Hepatocyte (in vitro differentiated cells): ENCODE measurements around the gene KRT74. TPM values are rescaled to one million over a fixed set of nuclear protein-coding genes. Genes with fewer than 3 reads are reported as not detected.

ENCODE experiments used
- DNase-seq: peaks from one replicate; pipeline ENCODE4 v3.0.0-alpha.2; 2016; ENCODE audit warnings: low spot score
- H2AFZ ChIP-seq: fragments of 200-600 bp; sonication (generic); 2 replicates; pipeline ENCODE4 v1.6.0; 2016; ENCODE audit warnings: antibody characterized with exemption, mild to moderate bottlenecking
- H3K27ac ChIP-seq: fragments of 200-600 bp; sonication (generic); 2 replicates; pipeline ENCODE4 v1.5.1; 2016; ENCODE audit warnings: mild to moderate bottlenecking
- H3K27me3 ChIP-seq: fragments of 200-600 bp; sonication (generic); 2 replicates; pipeline ENCODE4 v1.6.1; 2016
- H3K36me3 ChIP-seq: fragments of 200-600 bp; sonication (generic); replicated peaks from 2 replicates; pipeline ENCODE4 v1.5.1; 2016; ENCODE audit warnings: low read depth; ENCODE audit not compliant: insufficient read depth
- H3K4me1 ChIP-seq: fragments of 200-600 bp; sonication (generic); 2 replicates; pipeline ENCODE4 v1.5.1; 2016; ENCODE audit warnings: mild to moderate bottlenecking, moderate library complexity; ENCODE audit not compliant: insufficient read depth
- H3K4me2 ChIP-seq: fragments of 200-600 bp; sonication (generic); 2 replicates; pipeline ENCODE4 v1.6.0; 2016
- H3K4me3 ChIP-seq: fragments of 200-600 bp; sonication (generic); 2 replicates; pipeline ENCODE4 v1.5.1; 2016; ENCODE audit warnings: mild to moderate bottlenecking
- H3K79me2 ChIP-seq: fragments of 200-600 bp; sonication (generic); 2 replicates; pipeline ENCODE4 v1.6.0; 2017; ENCODE audit warnings: mild to moderate bottlenecking
- H3K9me2 ChIP-seq: fragments of 200-600 bp; sonication (generic); replicated peaks from 2 replicates; pipeline ENCODE4 v1.6.0; 2017; ENCODE audit warnings: mild to moderate bottlenecking; ENCODE audit not compliant: insufficient read depth
- H3K9me3 ChIP-seq: fragments of 200-600 bp; sonication (generic); 2 replicates; pipeline ENCODE4 v1.5.1; 2016; ENCODE audit warnings: low read depth, mild to moderate bottlenecking
- H4K20me1 ChIP-seq: fragments of 200-600 bp; sonication (generic); 2 replicates; pipeline ENCODE4 v1.6.0; 2016; ENCODE audit warnings: mild to moderate bottlenecking; ENCODE audit not compliant: insufficient read depth, poor library complexity, severe bottlenecking
- EZH2 ChIP-seq: fragments of 200-600 bp; sonication (generic); IDR thresholded peaks from 2 replicates; pipeline ENCODE4 v1.6.1; 2016; ENCODE audit warnings: antibody characterized with exemption, mild to moderate bottlenecking, borderline replicate concordance
- EZH2phosphoT487 ChIP-seq: fragments of 200-600 bp; sonication (generic); IDR thresholded peaks from one replicate; pipeline ENCODE4 v1.6.1; 2018; ENCODE audit warnings: antibody characterized with exemption, mild to moderate bottlenecking, low read depth, moderate library complexity; ENCODE audit not compliant: unreplicated experiment, severe bottlenecking
- WGBS: methylation state at CpG from one replicate; pipeline ENCODE4 v1.1.6; 2016; ENCODE audit warnings: low lambda C conversion rate; ENCODE audit errors: missing lambda C conversion rate; 5-methylcytosine and 5-hydroxymethylcytosine counted together
- polyA plus RNA-seq: library from polyadenylated mRNA; unstranded; fragments of >200 nt; fragmentation: Nextera tagmentation; extraction: Ambion mirVana; gene quantifications from 2 replicates; pipeline ENCODE4 v1.2.1, GENCODE V29; 2016
- total RNA-seq: library from RNA; depleted of rRNA; stranded (reverse); fragments of >200 nt; gene quantifications from 2 replicates; pipeline ENCODE4 v1.2.3, GENCODE V29; 2014
- TF ChIP-seq, protein P1 (sequence below): fragments of 200-600 bp; sonication (generic); IDR thresholded peaks from 2 replicates; pipeline ENCODE4 v1.5.1; 2016; ENCODE audit warnings: antibody characterized with exemption, mild to moderate bottlenecking; ENCODE audit not compliant: poor library complexity

KRT74 gene
- total and polyA plus RNA-seq, 2 experiments from 2014 or later, result not detected

DNA sequence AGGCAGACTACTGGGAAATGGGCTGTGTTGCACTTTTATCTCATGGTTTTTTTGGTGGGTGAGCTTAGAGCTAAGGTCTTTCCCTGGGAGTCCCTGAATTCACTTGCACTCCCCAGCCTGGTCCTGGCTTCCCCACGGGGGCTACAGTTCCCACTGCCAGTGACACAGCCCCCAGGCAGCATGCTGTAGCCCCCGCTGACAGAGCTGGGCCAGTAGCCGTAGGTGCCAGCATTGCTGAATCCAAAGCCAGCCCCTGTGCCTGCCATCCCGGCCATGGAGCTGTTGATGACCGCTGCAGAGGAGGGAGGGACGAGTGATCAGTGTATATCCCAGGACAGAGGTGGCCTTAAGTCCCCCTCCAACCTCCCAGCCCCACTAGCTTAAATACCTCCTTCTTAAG, 34.5 kb upstream of the KRT74 start:
- Histone ChIP-seq H3K27ac (no peak overlapping the region), H3K4me1 (no peaks in the 10 kb centered on the region), H3K9me3 (no peaks in the 10 kb centered on the region), H3K4me3 (no peak overlapping the region), H4K20me1 (no peaks in the 10 kb centered on the region), H3K36me3 (no peaks in the 10 kb centered on the region), H2AFZ (no peak overlapping the region), H3K79me2 (no peaks in the 10 kb centered on the region), H3K9me2 (no peaks in the 10 kb centered on the region), H3K4me2 (no peak overlapping the region), H3K27me3 (peaks cover 38% of the 10 kb centered on the region)
- 85% methylated on average over 6 of the region's 6 CpGs for WGBS
- no peak for TF ChIP-seq EZH2
- TF ChIP-seq, protein P1, sequence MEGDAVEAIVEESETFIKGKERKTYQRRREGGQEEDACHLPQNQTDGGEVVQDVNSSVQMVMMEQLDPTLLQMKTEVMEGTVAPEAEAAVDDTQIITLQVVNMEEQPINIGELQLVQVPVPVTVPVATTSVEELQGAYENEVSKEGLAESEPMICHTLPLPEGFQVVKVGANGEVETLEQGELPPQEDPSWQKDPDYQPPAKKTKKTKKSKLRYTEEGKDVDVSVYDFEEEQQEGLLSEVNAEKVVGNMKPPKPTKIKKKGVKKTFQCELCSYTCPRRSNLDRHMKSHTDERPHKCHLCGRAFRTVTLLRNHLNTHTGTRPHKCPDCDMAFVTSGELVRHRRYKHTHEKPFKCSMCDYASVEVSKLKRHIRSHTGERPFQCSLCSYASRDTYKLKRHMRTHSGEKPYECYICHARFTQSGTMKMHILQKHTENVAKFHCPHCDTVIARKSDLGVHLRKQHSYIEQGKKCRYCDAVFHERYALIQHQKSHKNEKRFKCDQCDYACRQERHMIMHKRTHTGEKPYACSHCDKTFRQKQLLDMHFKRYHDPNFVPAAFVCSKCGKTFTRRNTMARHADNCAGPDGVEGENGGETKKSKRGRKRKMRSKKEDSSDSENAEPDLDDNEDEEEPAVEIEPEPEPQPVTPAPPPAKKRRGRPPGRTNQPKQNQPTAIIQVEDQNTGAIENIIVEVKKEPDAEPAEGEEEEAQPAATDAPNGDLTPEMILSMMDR, result no peak
- TF ChIP-seq EZH2phosphoT487, result no peak
- DNase-seq, result no peak

- H2AFZ ChIP-seq, result no peak overlapping the region
- H3K27me3 ChIP-seq, result peaks cover 38% of the 10 kb centered on the region
- H3K4me1 ChIP-seq, result no peaks in the 10 kb centered on the region
- no peak overlapping the region for H3K27ac ChIP-seq
- H4K20me1 ChIP-seq, result no peaks in the 10 kb centered on the region
- no peaks in the 10 kb centered on the region for H3K79me2 ChIP-seq
- H3K4me3 ChIP-seq, result no peak overlapping the region
- no peaks in the 10 kb centered on the region for H3K36me3 ChIP-seq
- WGBS, result 50% methylated on average over 1 of the region's 1 CpG
- TF ChIP-seq EZH2, result no peak
- no peaks in the 10 kb centered on the region for H3K9me3 ChIP-seq
- H3K4me2 ChIP-seq, result no peak overlapping the region
- H3K9me2 ChIP-seq, result no peaks in the 10 kb centered on the region
- DNase-seq, result no peak
Observed at GRCh38 chr12:52607314-52607713, 33.7 kb upstream of the KRT74 start.

DNA sequence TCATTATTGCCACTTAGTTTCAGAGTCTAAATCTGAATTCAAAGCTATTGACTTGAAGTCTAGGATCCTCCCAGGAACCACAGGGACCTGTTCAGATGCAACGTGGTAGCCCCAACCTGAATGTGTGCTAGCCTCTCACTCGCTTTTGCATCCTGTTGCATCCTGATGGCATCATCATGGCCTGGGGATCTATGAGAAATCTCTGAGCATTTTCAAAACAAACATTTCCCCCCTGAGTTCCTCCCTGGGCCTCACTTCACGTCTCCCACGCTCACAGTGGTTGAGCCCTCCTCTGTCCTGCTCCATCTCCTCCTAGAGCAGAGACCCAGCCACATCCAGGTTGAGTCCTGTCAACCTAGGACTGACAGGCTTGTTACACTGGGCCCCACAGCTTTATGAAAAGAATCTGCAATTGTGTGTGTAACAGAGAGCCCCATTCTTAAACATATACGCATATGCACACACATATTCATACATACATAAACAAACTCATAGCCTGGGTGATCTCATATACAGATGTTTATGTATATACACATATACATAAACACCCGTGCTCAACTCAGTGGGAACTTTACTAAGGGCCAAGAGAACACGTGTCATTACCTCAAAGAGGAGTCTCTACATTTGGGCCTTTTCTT, 33.1 kb upstream of the KRT74 start:
- 82% methylated on average over 7 of the region's 7 CpGs for WGBS
- no peaks in the 10 kb centered on the region for H3K36me3 ChIP-seq
- no peak overlapping the region for H2AFZ ChIP-seq
- H3K4me1 ChIP-seq, result no peaks in the 10 kb centered on the region
- no peak overlapping the region for H3K4me2 ChIP-seq
- peaks cover 41% of the 10 kb centered on the region for H3K27me3 ChIP-seq
- no peaks in the 10 kb centered on the region for H3K79me2 ChIP-seq
- no peak overlapping the region for H3K4me3 ChIP-seq
- no peaks in the 10 kb centered on the region for H3K9me3 ChIP-seq
- DNase-seq, result no peak
- TF ChIP-seq, protein P1, result no peak
- TF ChIP-seq EZH2 (no peak), EZH2phosphoT487 (no peak)
- no peak overlapping the region for H3K27ac ChIP-seq
- H4K20me1 ChIP-seq, result no peaks in the 10 kb centered on the region
- no peaks in the 10 kb centered on the region for H3K9me2 ChIP-seq

- Histone ChIP-seq H3K27me3 (peaks cover 37% of the 10 kb centered on the region), H3K27ac (no peak overlapping the region), H3K4me1 (no peaks in the 10 kb centered on the region), H3K36me3 (no peaks in the 10 kb centered on the region), H3K4me3 (no peak overlapping the region), H3K9me2 (no peaks in the 10 kb centered on the region), H3K79me2 (no peaks in the 10 kb centered on the region), H2AFZ (no peak overlapping the region), H4K20me1 (no peaks in the 10 kb centered on the region), H3K9me3 (no peaks in the 10 kb centered on the region), H3K4me2 (no peak overlapping the region)
- DNase-seq, result no peak
- 75% methylated on average over 3 of the region's 3 CpGs for WGBS
- TF ChIP-seq, protein P1, result no peak
- TF ChIP-seq EZH2phosphoT487 (no peak), EZH2 (no peak)
Observed at GRCh38 chr12:52606096-52606495, 32.5 kb upstream of the KRT74 start.
